Measurements from ENCODE around the gene AUTS2.

The AUTS2 gene

DNA sequence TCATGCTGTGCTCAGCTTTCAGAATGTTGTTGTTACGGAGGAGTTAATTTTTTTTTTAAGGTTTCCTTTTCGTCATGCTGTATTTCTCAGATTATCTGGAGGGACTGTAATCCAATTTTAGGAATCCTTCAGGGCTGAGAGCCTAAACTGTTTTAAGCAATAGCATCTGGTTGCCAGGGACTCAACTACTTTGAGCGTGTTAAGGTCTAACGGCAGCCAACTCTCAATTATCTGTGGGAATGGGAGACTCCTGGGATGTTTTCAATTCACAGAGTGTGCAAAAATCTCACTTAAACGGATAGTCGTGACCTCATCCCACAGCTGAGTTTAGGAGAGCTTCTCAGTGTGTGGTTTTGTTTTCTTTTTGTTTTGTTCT is 291.7 kb downstream of the AUTS2 start:
- H3K4me3 ChIP-seq (ENCODE audit: low read depth in 1 of 2, low read length in 1 of 2), result no peak overlapping the region
- H3K36me3 ChIP-seq, result no peaks in the 10 kb centered on the region
- TF ChIP-seq, protein P1, sequence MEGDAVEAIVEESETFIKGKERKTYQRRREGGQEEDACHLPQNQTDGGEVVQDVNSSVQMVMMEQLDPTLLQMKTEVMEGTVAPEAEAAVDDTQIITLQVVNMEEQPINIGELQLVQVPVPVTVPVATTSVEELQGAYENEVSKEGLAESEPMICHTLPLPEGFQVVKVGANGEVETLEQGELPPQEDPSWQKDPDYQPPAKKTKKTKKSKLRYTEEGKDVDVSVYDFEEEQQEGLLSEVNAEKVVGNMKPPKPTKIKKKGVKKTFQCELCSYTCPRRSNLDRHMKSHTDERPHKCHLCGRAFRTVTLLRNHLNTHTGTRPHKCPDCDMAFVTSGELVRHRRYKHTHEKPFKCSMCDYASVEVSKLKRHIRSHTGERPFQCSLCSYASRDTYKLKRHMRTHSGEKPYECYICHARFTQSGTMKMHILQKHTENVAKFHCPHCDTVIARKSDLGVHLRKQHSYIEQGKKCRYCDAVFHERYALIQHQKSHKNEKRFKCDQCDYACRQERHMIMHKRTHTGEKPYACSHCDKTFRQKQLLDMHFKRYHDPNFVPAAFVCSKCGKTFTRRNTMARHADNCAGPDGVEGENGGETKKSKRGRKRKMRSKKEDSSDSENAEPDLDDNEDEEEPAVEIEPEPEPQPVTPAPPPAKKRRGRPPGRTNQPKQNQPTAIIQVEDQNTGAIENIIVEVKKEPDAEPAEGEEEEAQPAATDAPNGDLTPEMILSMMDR (IDR thresholded peaks at IDR 0.05), result no peak
- H3K27me3 ChIP-seq, result no peaks in the 10 kb centered on the region
- no peak overlapping the region for H3K27ac ChIP-seq
- no peaks in the 10 kb centered on the region for H3K9me3 ChIP-seq
- H3K4me1 ChIP-seq (ENCODE audit: control insufficient read depth in 1 of 2, insufficient read depth in 1 of 2, low read depth in 1 of 2, low read length in 1 of 2), result no peaks in the 10 kb centered on the region

DNA sequence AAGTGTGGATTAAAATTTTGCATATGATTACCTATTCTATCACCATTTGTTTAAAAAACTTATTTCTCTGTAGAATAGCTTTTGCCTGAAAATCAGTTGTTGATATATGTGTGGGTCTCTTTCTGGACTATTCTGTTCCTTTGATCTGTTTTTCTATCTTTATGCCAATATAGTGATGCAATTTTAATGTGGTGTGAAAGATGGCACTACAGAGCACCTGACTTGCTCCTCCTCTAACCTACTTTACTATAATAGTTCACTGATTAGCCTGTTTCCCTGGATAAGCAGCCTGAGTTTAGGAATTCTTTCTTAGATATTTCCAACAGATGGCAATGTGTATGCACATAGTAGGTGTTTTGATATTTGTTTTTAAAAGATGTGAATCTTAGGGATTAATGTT is 294.5 kb downstream of the AUTS2 start:
- Histone ChIP-seq H3K36me3 (no peaks in the 10 kb centered on the region), H3K27ac (no peak overlapping the region), H3K4me1 (ENCODE audit: control insufficient read depth in 1 of 2, insufficient read depth in 1 of 2, low read depth in 1 of 2, low read length in 1 of 2) (no peaks in the 10 kb centered on the region), H3K9me3 (no peaks in the 10 kb centered on the region), H3K27me3 (no peaks in the 10 kb centered on the region), H3K4me3 (ENCODE audit: low read depth in 1 of 2, low read length in 1 of 2) (no peak overlapping the region)
- TF ChIP-seq, protein P1 (IDR thresholded peaks at IDR 0.05), result no peak

DNA sequence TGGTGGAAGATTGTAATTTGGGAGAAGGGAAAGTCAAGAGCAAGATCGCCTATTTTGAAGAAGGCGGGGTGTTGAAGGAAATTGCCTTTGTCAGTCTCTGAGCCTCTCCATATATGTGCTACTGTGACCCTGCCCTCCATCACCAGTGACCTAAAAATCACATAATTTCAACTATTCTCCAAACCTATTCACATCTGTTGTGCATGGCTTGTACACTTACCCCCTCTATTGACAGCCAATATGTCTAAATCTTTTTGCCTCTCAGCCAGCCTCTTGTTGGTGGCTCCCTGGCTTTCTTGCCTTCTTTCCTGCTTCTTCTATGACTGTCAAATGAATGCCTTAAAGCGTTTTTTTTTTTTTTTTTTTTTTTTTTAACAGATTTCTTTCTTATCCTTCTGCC is 295.6 kb downstream of the AUTS2 start:
- Histone ChIP-seq H3K4me3 (ENCODE audit: low read depth in 1 of 2, low read length in 1 of 2) (no peak overlapping the region), H3K9me3 (no peaks in the 10 kb centered on the region), H3K36me3 (no peaks in the 10 kb centered on the region), H3K27ac (no peak overlapping the region), H3K27me3 (no peaks in the 10 kb centered on the region), H3K4me1 (ENCODE audit: control insufficient read depth in 1 of 2, insufficient read depth in 1 of 2, low read depth in 1 of 2, low read length in 1 of 2) (no peaks in the 10 kb centered on the region)
- TF ChIP-seq, protein P1 (IDR thresholded peaks at IDR 0.05), result no peak

DNA sequence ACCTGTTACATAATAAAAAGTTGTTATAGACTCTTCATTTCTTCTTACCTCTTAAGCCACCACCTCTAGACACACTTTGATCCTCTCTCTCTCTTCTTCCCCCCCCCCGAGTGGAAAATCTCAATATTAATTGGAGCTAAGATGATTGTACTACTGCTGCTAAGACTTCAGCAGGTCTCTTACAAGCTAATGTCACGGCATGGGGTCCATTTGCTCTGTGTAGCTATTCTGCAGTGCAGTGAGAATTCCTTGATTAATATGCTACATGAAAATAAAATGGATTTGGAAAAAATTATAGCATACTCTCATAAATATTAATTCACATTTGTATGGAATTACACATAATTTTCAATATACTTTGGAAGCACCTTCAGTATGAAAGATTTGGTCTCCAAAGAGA is 297.2 kb downstream of the AUTS2 start:
- H3K36me3 ChIP-seq, result no peaks in the 10 kb centered on the region
- no peaks in the 10 kb centered on the region for H3K9me3 ChIP-seq
- no peaks in the 10 kb centered on the region for H3K4me1 ChIP-seq (ENCODE audit: control insufficient read depth in 1 of 2, insufficient read depth in 1 of 2, low read depth in 1 of 2, low read length in 1 of 2)
- H3K4me3 ChIP-seq (ENCODE audit: low read depth in 1 of 2, low read length in 1 of 2), result no peak overlapping the region
- H3K27me3 ChIP-seq, result no peaks in the 10 kb centered on the region
- no peak overlapping the region for H3K27ac ChIP-seq
- TF ChIP-seq, protein P1 (IDR thresholded peaks at IDR 0.05), result no peak

DNA sequence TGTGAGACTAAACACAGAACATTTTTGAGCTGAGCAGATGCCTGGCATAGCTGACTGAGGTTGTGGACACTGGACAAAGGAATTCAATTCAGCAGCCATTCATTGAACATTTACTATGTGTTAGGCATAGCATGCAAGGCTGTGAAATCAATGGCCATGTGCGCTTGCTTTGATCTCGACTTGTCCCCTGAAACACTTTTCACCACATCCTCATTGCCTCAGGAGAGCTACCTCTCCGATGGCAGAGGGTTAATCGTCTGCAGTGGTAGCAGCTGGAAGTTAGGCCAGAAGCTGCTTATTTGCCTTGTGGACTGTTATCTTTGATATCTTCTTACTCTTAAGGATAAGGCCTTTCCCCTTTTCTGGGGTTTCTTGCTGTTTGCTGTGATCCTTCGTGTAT is 297.8 kb downstream of the AUTS2 start:
- H3K36me3 ChIP-seq, result no peaks in the 10 kb centered on the region
- H3K9me3 ChIP-seq, result no peaks in the 10 kb centered on the region
- no peaks in the 10 kb centered on the region for H3K27me3 ChIP-seq
- H3K4me3 ChIP-seq (ENCODE audit: low read depth in 1 of 2, low read length in 1 of 2), result no peak overlapping the region
- TF ChIP-seq, protein P1 (IDR thresholded peaks at IDR 0.05), result no peak
- no peak overlapping the region for H3K27ac ChIP-seq
- H3K4me1 ChIP-seq (ENCODE audit: control insufficient read depth in 1 of 2, insufficient read depth in 1 of 2, low read depth in 1 of 2, low read length in 1 of 2), result no peaks in the 10 kb centered on the region

DNA sequence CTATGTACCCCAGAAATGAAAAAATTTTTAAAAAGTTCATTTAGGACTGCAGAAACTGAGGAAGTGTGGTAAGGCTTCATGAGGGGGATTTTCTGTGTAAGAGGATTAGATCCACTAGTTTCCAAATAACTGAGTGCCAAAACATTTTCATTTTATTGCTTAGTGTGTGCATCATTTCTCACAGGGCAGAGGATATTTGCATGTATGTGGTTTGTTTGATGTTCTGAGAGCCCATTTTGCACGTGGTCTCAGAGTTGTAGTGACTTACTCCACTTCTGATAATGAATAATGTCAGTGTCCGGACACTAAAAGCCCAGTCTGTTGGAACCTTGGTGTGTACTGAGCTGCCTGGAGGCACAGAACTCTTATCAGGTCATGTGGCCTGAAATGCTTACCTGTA is 299.9 kb downstream of the AUTS2 start:
- Histone ChIP-seq H3K36me3 (no peaks in the 10 kb centered on the region), H3K9me3 (no peaks in the 10 kb centered on the region), H3K4me1 (ENCODE audit: control insufficient read depth in 1 of 2, insufficient read depth in 1 of 2, low read depth in 1 of 2, low read length in 1 of 2) (no peaks in the 10 kb centered on the region), H3K27ac (no peak overlapping the region), H3K27me3 (no peaks in the 10 kb centered on the region), H3K4me3 (ENCODE audit: low read depth in 1 of 2, low read length in 1 of 2) (no peak overlapping the region)
- TF ChIP-seq, protein P1 (IDR thresholded peaks at IDR 0.05), result no peak

Measured in neutrophil (primary cell).